Breast epithelium (tissue), 4 donors: ENCODE results near the gene ULK4. TPM values are rescaled to one million over a fixed set of nuclear protein-coding genes. Genes with fewer than 3 reads are reported as not detected.
"Not testable (repeated sequence)": the region's sequence is repeated elsewhere in the genome, so short reads cannot be mapped to it uniquely, and the experiment has no call there.

Experiments
- DNase-seq, 2 donors: peaks; one replicate each; pipeline ENCODE4 v3.0.0-alpha.2; 2019; ENCODE audit warnings: low spot score in 2 of 2
- H3K27ac ChIP-seq, 2 donors: fragments of 200-600 bp; sonication (generic) in 1 of 2; one replicate each; pipeline ENCODE4 v1.5.1; 2016 to 2019; ENCODE audit warnings: mild to moderate bottlenecking in 1 of 2
- H3K27me3 ChIP-seq, 2 donors: fragments of 200-600 bp; sonication (generic) in 1 of 2; one replicate each; pipeline versions ENCODE4 v1.5.1 to v1.6.0; 2017 to 2019; ENCODE audit warnings: control low read depth in 1 of 2, mild to moderate bottlenecking in 1 of 2
- H3K36me3 ChIP-seq: fragments of 200-600 bp; one replicate; pipeline ENCODE4 v1.5.1; 2019
- H3K4me1 ChIP-seq, 2 donors: fragments of 200-600 bp; sonication (generic); one replicate each; pipeline ENCODE4 v1.5.1; 2016 to 2019; ENCODE audit warnings: control low read depth in 1 of 2
- H3K4me3 ChIP-seq, 3 donors: fragments of 200-600 bp; sonication (generic); 1 replicate in 2 of 3; 2 replicates in 1 of 3; pipeline ENCODE4 v1.5.1; 2016 to 2019; ENCODE audit warnings: mild to moderate bottlenecking in 3 of 3, moderate library complexity in 2 of 3
- H3K9me3 ChIP-seq, 2 donors: fragments of 200-600 bp; sonication (generic) in 1 of 2; one replicate each; pipeline ENCODE4 v1.5.1; 2016 to 2019; ENCODE audit warnings: control low read depth in 1 of 2
- POLR2A ChIP-seq: fragments of 450-650 bp; IDR thresholded peaks from one replicate; pipeline ENCODE4 v1.6.1; 2016; ENCODE audit warnings: antibody characterized with exemption, mild to moderate bottlenecking, moderate library complexity
- POLR2AphosphoS5 ChIP-seq, 3 donors: sonication (generic); formaldehyde crosslinking; IDR thresholded peaks; one replicate each; pipeline ENCODE4 v1.6.1; 2017; ENCODE audit warnings: antibody characterized with exemption in 3 of 3
- intact Hi-C: fragments of 100-400 bp; cut with DNase I; formaldehyde crosslinking; loops from one replicate; pipeline ENCODE4 v1.15.1; 2023; ENCODE audit warnings: low total_unique reads
- total RNA-seq, 3 donors: library from RNA; depleted of rRNA; stranded (reverse); fragments of >200 nt; gene quantifications; one replicate each; pipeline ENCODE4 v1.1.0, GENCODE V29; 2016
- TF ChIP-seq, protein P1 (sequence below), 3 donors: fragments of 450-650 bp; IDR thresholded peaks; one replicate each; pipeline ENCODE4 v1.5.1; 2016 to 2017; ENCODE audit warnings: antibody characterized with exemption in 3 of 3, mild to moderate bottlenecking in 3 of 3, moderate library complexity in 3 of 3

ULK4 gene
- total RNA-seq, 3 donors from 2014 or later, result 23.0 to 52.8 (median 31.8) TPM

GRCh38 chr3:41573591-41573990 is 388.3 kb downstream of the ULK4 start:
- no peak for DNase-seq
- intact Hi-C loops, result no loop called here
- no peaks in the 10 kb centered on the region for H3K36me3 ChIP-seq
- H3K4me1 ChIP-seq, result no peaks in the 10 kb centered on the region
- H3K4me3 ChIP-seq, result no peak overlapping the region
- no peaks in the 10 kb centered on the region for H3K9me3 ChIP-seq
- H3K27ac ChIP-seq, result no peak overlapping the region
- H3K27me3 ChIP-seq, result no peaks in the 10 kb centered on the region
- TF ChIP-seq, protein P1, sequence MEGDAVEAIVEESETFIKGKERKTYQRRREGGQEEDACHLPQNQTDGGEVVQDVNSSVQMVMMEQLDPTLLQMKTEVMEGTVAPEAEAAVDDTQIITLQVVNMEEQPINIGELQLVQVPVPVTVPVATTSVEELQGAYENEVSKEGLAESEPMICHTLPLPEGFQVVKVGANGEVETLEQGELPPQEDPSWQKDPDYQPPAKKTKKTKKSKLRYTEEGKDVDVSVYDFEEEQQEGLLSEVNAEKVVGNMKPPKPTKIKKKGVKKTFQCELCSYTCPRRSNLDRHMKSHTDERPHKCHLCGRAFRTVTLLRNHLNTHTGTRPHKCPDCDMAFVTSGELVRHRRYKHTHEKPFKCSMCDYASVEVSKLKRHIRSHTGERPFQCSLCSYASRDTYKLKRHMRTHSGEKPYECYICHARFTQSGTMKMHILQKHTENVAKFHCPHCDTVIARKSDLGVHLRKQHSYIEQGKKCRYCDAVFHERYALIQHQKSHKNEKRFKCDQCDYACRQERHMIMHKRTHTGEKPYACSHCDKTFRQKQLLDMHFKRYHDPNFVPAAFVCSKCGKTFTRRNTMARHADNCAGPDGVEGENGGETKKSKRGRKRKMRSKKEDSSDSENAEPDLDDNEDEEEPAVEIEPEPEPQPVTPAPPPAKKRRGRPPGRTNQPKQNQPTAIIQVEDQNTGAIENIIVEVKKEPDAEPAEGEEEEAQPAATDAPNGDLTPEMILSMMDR (IDR thresholded peaks at IDR 0.05), result no peak
- no peak for TF ChIP-seq POLR2A
- TF ChIP-seq POLR2AphosphoS5 (IDR thresholded peaks at IDR 0.05), result no peak

DNA sequence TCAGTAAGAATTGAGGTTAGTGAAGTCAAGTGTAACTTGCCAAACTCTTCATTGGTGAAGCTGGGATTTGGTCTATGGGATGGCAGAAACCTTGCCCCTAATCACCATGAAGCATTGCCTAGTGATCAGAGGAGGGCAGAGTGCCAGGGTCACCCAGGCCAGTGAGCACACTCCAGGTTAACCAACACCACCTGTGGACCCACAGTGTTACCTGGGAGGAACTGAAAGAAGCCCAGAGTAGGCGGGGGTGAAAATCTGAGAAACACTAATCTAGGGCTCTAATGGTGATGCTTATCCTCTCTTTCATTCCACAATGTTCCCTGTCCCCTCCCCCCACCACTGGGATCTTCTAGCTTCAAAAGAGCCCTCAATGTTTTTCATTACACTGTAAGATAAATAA is 389.8 kb downstream of the ULK4 start:
- TF ChIP-seq POLR2A (no peak), POLR2AphosphoS5 (IDR thresholded peaks at IDR 0.05) (no peak)
- TF ChIP-seq, protein P1 (IDR thresholded peaks at IDR 0.05), result no peak
- Histone ChIP-seq H3K4me1 (no peaks in the 10 kb centered on the region), H3K27ac (no peak overlapping the region), H3K9me3 (no peaks in the 10 kb centered on the region), H3K36me3 (no peaks in the 10 kb centered on the region), H3K4me3 (no peak overlapping the region), H3K27me3 (no peaks in the 10 kb centered on the region)
- intact Hi-C loops, result no loop called here
- DNase-seq, result no peak

GRCh38 chr3:41569632-41570305 is 392.1 kb downstream of the ULK4 start:
- H3K4me1 ChIP-seq, result no peaks in the 10 kb centered on the region
- no peaks in the 10 kb centered on the region for H3K9me3 ChIP-seq
- no peaks in the 10 kb centered on the region for H3K27me3 ChIP-seq
- no peaks in the 10 kb centered on the region for H3K36me3 ChIP-seq
- TF ChIP-seq POLR2AphosphoS5 (IDR thresholded peaks at IDR 0.05), result no peak
- intact Hi-C loops, result no loop called here
- no peak overlapping the region for H3K4me3 ChIP-seq
- H3K27ac ChIP-seq, result no peak overlapping the region
- no peak for DNase-seq

DNA sequence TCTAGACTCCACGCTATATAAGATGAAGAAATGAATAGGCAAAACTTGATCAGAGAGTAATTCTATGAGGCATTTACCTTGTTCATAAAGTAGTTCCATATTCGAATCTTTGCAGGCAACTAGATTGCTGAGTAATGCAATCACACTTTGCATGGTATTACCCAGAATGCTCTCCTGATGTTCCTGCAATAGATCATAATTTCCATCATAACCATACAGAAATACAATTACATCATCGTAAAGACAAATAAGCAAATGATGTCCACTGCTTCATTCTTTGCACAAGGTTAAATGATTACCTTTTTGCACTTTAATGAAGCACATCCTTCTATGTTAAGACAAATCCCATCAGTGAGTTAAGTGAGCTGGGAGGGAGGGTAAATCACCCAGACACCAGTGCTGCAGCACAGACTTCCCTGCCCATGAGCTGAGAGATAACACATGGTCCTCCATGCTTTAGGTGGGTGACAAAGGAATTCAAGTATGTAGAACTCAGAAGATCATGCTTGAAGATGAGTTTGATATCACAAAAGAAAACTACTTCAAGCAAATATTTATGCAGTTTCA is 395.9 kb downstream of the ULK4 start:
- H3K4me3 ChIP-seq, result no peak overlapping the region
- DNase-seq, result no peak
- H3K36me3 ChIP-seq, result no peaks in the 10 kb centered on the region
- no peaks in the 10 kb centered on the region for H3K9me3 ChIP-seq
- TF ChIP-seq, protein P1 (IDR thresholded peaks at IDR 0.05), result no peak
- TF ChIP-seq POLR2A (no peak), POLR2AphosphoS5 (IDR thresholded peaks at IDR 0.05) (no peak)
- no peaks in the 10 kb centered on the region for H3K27me3 ChIP-seq
- no peak overlapping the region for H3K27ac ChIP-seq
- H3K4me1 ChIP-seq, result no peaks in the 10 kb centered on the region
- intact Hi-C loops, result no loop called here

- Histone ChIP-seq H3K27ac (no peak overlapping the region), H3K4me1 (no peaks in the 10 kb centered on the region), H3K4me3 (no peak overlapping the region), H3K27me3 (no peaks in the 10 kb centered on the region), H3K9me3 (no peaks in the 10 kb centered on the region), H3K36me3 (no peaks in the 10 kb centered on the region)
- no peak for DNase-seq
- intact Hi-C loops, result no loop called here
- TF ChIP-seq, protein P1 (IDR thresholded peaks at IDR 0.05), result no peak
- TF ChIP-seq POLR2AphosphoS5 (IDR thresholded peaks at IDR 0.05) (no peak), POLR2A (no peak)
Measured at GRCh38 chr3:41565003-41565402, 396.9 kb downstream of the ULK4 start.

DNA sequence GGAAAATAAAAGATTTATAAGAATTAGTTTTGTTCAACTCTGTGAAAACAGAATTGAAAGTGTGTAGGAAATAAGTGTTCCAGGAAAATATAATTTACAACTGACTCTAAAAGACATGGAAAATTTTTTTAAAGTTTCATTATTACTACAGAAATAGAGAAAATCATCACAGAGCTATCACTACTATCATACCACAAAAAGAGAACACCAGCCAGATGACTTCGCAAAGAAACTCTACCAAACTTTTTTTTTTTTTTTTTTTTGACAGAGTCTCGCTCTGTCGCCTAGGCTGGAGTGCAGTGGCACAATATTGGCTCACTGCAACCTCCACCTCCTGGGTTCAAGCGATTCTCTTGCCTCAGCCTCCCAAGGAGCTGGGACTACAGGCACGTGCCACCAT is 405.7 kb downstream of the ULK4 start:
- DNase-seq, H3K4me3 ChIP-seq, H3K27ac ChIP-seq, H3K36me3 ChIP-seq, intact Hi-C loops, H3K27me3 ChIP-seq, H3K4me1 ChIP-seq, H3K9me3 ChIP-seq: not testable (repeated sequence)
